HG02571 (cell line): ENCODE results near the gene NDRG2.
"Not testable (repeated sequence)": the region's sequence is repeated elsewhere in the genome, so short reads cannot be mapped to it uniquely, and the experiment has no call there.

Source experiments
- ATAC-seq: cut with Tn5 transposase; IDR thresholded peaks from one replicate; pipeline ENCODE4 v1.9.1; 2021; ENCODE audit warnings: mild to moderate bottlenecking, moderate library complexity; ENCODE audit not compliant: unreplicated experiment

Gene NDRG2

GRCh38 chr14:21015312-21015711 lies 9.5 kb downstream of the NDRG2 start:
- no peak for ATAC-seq

GRCh38 chr14:21014761-21015190 lies 10.1 kb downstream of the NDRG2 start:
- no peak for ATAC-seq

GRCh38 chr14:21011136-21011535 lies 13.7 kb downstream of the NDRG2 start:
- ATAC-seq, result no peak

DNA sequence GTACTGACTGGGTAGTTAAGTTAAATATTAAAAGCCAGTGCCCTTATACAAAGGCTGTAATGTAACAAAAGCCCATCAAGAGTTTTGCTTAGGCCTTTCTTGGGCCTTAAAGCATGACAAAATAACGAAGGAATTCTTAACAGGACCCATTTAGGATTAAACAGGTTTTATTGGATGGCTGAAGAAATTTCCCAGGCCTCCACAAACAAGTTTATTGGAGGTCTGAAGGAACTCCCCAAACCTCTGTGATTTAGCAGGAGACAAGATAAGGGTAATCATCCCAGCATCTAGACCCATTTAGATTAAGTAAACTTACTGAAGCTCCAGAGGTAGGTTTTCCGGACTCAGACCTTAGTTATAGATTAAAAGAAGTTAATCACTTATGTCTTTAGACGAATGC lies 15.1 kb downstream of the NDRG2 start:
- not testable (repeated sequence) for ATAC-seq

DNA sequence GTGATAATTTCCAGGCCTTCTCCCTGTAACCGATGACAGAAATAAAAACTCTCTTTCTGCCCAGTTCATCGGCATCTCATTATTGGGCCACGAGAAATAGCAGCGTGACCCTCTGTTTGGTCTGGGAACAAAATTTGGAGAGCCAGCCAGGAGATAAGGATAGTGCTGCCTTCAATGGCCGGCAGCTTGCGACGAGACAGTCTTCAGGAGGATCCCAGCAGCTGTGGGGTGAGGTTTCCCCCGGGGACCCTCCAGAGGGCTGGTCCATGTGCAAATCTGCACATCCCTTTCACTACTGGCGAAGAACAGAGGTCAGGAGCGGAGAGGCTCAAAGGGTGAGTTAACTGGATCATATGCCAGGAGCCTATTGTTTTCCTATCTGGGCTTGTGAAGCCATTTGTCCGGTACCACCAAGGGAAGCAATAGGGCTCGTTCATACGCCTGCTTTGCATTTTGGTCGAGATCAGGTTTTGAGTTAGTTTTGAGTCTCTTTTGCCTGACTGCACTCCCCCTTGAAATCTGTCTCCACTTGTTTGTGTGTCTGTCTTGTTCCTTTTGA lies 21.0 kb downstream of the NDRG2 start:
- no peak for ATAC-seq

DNA sequence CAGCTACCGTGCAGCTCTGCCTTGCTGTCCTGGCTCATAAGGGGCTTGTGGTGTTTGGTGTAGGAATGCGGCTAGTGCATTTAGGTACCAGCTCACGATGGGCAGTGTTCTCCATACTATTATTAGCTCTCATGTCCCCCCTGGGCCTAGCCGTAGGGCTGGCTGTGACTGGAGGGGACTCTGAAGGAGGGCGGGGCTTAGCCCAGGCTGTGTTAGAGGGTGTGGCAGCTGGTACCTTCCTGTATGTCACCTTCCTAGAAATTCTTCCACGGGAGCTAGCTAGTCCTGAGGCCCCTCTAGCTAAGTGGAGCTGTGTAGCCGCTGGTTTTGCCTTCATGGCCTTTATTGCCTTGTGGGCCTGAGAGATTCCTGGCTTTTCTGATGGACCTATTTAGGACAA lies 23.6 kb downstream of the NDRG2 start:
- no peak for ATAC-seq

DNA sequence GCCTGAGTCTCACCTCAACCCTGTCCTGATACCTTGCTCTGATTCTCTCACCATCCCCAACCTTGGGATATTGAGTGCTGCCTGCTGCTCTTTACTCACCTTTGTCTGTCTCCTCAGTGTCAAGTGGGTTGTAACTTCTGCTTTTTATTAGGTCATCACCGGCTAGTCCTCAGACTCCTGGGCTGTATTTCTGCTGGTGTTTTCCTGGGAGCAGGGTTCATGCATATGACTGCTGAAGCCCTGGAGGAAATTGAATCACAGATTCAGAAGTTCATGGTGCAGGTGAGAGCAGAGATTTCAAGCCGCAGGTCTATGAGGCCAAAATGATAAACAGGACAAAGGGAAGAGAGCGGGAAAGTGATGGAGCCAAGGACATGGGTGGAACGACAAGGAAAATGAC lies 25.3 kb downstream of the NDRG2 start:
- no peak for ATAC-seq

DNA sequence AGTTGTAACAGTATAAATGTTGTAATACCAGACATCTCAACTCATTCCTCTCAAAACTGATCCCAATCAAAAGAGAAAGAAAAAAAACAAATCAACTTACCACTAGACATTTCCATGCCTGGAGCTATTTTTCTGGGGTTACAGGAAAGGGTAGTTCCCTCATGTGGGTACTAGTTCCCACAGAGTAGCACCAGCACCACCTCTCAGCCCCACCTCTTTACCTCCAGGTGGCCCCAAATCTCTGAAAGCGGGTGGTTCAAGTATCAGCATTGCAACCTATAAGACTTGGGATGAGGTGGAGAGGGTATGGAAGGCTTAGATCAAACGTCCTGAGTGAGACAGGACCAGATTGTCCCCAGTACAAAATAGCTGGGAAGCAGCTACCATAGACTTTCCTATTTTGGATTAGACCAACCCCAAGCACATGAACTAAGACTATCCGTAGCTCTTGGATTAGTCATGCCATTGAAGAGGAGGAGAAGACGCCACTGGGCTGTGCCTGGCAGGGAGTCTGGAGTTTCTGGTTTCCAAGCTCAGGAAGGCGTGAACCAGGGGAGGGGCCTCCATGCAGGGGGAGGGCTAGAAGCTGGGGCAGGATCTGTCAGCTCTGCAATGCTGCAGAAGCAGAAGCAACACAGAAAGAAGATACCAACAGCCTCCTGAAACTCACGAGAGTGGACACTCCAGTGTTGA lies 26.0 kb downstream of the NDRG2 start, which contains the start of gene SLC39A2:
TSS of gene SLC39A2 (plus strand) at position 620 of the 693 bp plus-strand sequence. CDS start 154 bp downstream, outside the sequence.
- no peak for ATAC-seq

GRCh38 chr14:20998139-20998538 lies 26.7 kb downstream of the NDRG2 start:
- ATAC-seq, result no peak

GRCh38 chr14:20997564-20997963 lies 27.3 kb downstream of the NDRG2 start:
- no peak for ATAC-seq

- no peak for ATAC-seq
Observed at GRCh38 chr14:20997115-20997514, 27.7 kb downstream of the NDRG2 start.

DNA sequence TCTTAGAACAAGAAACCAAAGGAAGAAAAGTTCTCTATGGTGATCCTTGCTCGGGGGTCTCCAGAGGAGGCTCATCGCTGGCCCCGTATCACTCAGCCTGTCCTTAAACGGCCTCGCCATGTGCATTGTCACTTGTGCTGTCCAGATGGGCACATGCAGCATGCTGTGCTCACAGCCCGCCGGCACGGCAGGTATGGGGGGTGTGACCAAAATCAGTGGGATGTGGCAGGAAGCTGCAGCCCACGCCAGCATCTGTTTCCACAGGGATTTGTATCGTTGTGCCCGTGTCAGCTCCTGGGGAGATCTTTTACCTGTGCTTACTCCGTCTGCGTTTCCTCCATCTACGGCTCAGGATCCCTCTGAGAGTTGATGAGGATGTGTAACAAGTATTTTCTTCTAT lies 28.3 kb downstream of the NDRG2 start:
- ATAC-seq, result no peak

DNA sequence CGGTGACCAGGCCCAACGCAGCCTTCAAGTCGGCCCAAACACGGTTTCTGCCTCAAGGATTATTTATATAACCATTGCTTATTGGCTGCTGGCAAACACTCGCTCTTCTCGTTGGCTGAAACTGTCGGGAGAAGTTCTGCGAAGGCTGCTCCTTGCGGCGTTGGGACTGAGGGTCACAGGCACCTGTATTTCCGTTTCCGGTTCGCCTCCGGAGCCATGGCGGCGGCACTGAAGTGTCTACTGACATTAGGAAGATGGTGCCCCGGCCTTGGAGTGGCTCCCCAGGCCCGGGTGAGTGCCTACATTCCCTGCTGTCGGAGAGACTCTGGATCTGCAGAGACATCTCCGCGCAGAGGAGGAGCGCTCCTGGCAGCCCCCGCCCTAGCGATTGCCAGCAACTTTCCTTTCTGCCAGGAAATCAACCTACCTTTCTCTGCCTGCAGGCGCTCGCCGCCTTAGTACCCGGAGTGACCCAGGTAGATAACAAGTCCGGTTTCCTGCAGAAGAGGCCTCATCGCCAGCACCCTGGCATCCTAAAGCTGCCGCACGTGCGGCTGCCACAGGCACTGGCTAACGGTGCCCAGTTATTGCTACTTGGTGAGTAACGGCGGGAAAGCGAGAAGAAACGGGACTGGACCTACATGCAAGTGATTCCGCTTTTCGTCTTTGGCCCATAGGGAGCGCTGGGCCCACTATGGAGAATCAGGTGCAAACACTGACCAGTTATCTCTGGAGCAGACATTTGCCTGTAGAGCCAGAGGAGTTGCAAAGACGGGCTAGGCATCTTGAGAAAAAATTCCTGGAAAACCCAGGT lies 34.9 kb downstream of the NDRG2 start, which contains the start of gene METTL17:
TSS of gene METTL17 (plus strand) at position 194 of the 814 bp plus-strand sequence. CDS start at position 217, 23 bp downstream.
- peak; percentile 96 for ATAC-seq

DNA sequence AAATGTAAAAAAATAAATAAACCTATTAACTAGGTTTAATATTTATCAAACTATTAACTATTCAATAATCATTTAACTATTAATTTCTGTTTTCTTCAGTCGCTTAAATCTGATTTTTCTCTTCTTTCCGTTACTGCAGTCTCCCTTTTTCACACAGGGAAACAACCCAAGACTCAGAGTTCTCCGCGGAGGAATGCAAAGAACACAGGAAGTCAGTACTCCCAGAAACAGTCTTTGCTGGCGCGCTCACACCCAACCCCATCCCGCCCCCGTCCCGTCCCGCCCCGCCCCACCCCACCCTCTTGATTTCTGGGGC lies 35.4 kb downstream of the NDRG2 start:
- no peak for ATAC-seq

- ATAC-seq, result no peak
Observed at GRCh38 chr14:20988717-20989470, 36.0 kb downstream of the NDRG2 start.

GRCh38 chr14:20986811-20987210 lies 38.0 kb downstream of the NDRG2 start:
- ATAC-seq, result no peak

DNA sequence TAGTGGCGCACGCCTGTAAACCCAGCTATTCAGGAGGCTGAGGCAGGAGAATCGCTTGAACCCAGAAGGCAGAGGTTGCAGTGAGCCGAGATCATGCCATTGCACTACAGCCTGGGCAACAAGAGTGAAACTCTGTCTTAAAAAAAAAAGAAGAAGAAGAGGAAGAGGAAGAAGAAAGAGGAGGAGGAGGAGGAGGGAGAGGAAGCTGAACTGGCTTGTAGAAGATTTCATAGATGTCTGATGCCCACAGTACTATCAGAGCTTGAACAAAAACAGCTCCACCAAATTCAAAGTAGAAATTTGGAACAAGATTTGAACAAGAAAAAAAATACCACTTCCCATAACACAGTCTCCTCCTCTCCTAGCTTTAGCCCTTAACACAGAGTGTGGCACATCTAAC lies 39.2 kb downstream of the NDRG2 start:
- ATAC-seq, result not testable (repeated sequence)

- no peak for ATAC-seq
Observed at GRCh38 chr14:20982646-20983369, 42.1 kb downstream of the NDRG2 start.

DNA sequence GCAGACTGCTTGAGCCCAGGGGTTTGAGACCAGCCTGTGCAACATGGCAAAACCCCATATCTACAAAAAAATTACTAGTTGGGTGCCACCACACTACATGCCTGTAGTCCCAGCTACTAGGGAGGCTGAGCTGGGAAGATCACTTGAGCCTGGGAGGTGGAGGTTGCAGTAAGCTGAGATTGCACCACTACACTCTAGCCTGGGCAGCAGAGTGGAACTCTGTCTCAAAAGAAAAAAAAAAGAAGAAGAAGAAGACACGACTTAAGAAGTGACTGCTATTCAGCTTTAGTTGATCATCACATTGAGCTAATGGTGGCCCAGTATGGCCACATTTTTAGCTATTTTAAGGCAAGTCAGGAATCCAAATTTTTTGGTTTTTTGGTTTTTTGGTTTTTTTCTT lies 44.0 kb downstream of the NDRG2 start:
- ATAC-seq, result no peak

GRCh38 chr14:20978687-20979086 lies 46.2 kb downstream of the NDRG2 start:
- no peak for ATAC-seq
